Smooth muscle cell (in vitro differentiated cells): ENCODE measurements around the gene AZIN2. TPM values are rescaled to one million over a fixed set of nuclear protein-coding genes. Genes with fewer than 3 reads are reported as not detected.

Experiments used
- DNase-seq: peaks from one replicate; lab custom pipeline; 2025; ENCODE audit not compliant: unreplicated experiment; lab: John Stamatoyannopoulos, UW
- H2AFZ ChIP-seq: fragments of 200-600 bp; sonication (generic); 2 replicates; pipeline ENCODE4 v1.6.0; 2016; ENCODE audit warnings: antibody characterized with exemption, low read depth, mild to moderate bottlenecking
- H3F3A ChIP-seq: fragments of 200-600 bp; sonication (generic); 2 replicates; pipeline ENCODE4 v1.6.0; 2017; ENCODE audit warnings: antibody characterized with exemption, low read depth
- H3K27ac ChIP-seq: fragments of 200-600 bp; sonication (generic); 2 replicates; pipeline ENCODE4 v1.5.1; 2016; ENCODE audit warnings: low read depth, mild to moderate bottlenecking
- H3K27me3 ChIP-seq: fragments of 200-600 bp; sonication (generic); 2 replicates; pipeline ENCODE4 v1.6.1; 2016; ENCODE audit warnings: low read depth, mild to moderate bottlenecking
- H3K36me3 ChIP-seq: fragments of 200-600 bp; sonication (generic); 2 replicates; pipeline ENCODE4 v1.5.1; 2016; ENCODE audit warnings: low read depth
- H3K4me1 ChIP-seq: fragments of 200-600 bp; sonication (generic); 2 replicates; pipeline ENCODE4 v1.5.1; 2016; ENCODE audit warnings: low read depth
- H3K4me2 ChIP-seq: fragments of 200-600 bp; sonication (generic); 2 replicates; pipeline ENCODE4 v1.6.0; 2016; ENCODE audit warnings: mild to moderate bottlenecking
- H3K4me3 ChIP-seq: fragments of 200-600 bp; sonication (generic); 2 replicates; pipeline ENCODE4 v1.5.1; 2016; ENCODE audit warnings: mild to moderate bottlenecking
- H3K79me2 ChIP-seq: fragments of 200-600 bp; sonication (generic); 2 replicates; pipeline ENCODE4 v1.6.0; 2016; ENCODE audit warnings: low read depth, mild to moderate bottlenecking
- H3K9ac ChIP-seq: fragments of 200-600 bp; sonication (generic); 2 replicates; pipeline ENCODE4 v1.6.0; 2016; ENCODE audit warnings: low read depth
- H3K9me3 ChIP-seq: fragments of 200-600 bp; sonication (generic); replicated peaks from 2 replicates; pipeline ENCODE4 v1.5.1; 2016; ENCODE audit warnings: low read depth
- H4K20me1 ChIP-seq: fragments of 200-600 bp; sonication (generic); 2 replicates; pipeline ENCODE4 v1.6.0; 2016; ENCODE audit warnings: low read depth
- CTCF ChIP-seq: fragments of 200-600 bp; sonication (generic); IDR thresholded peaks from 2 replicates; pipeline ENCODE4 v1.5.1; 2017; ENCODE audit warnings: borderline replicate concordance, mild to moderate bottlenecking, antibody characterized with exemption; ENCODE audit not compliant: insufficient read depth, poor library complexity, severe bottlenecking
- WGBS: methylation state at CpG from one replicate; pipeline ENCODE4 v1.1.7; 2016; ENCODE audit warnings: low lambda C conversion rate; 5-methylcytosine and 5-hydroxymethylcytosine counted together
- polyA plus RNA-seq: library from polyadenylated mRNA; unstranded; fragments of >200 nt; fragmentation: Nextera tagmentation; extraction: Ambion mirVana; gene quantifications from 2 replicates; pipeline ENCODE4 v1.2.1, GENCODE V29; 2016
- total RNA-seq: library from RNA; depleted of rRNA; stranded (reverse); fragments of >200 nt; gene quantifications from 2 replicates; pipeline ENCODE4 v1.2.3, GENCODE V29; 2014

Gene AZIN2
- total and polyA plus RNA-seq, 2 experiments from 2014 or later = 7.9 to 33.5 TPM

GRCh38 chr1:33055210-33056008, 25.5 kb upstream of the AZIN2 start:
- no peak overlapping the region for H3K9ac ChIP-seq
- no peaks in the 10 kb centered on the region for H3K79me2 ChIP-seq
- no peak overlapping the region for H3K4me2 ChIP-seq
- peak; percentile 64 for TF ChIP-seq CTCF
- H3K4me3 ChIP-seq = no peak overlapping the region
- no peaks in the 10 kb centered on the region for H3K9me3 ChIP-seq
- no peak overlapping the region for H3K27ac ChIP-seq
- DNase-seq = no peak
- H3K36me3 ChIP-seq = no peaks in the 10 kb centered on the region
- no peak overlapping the region for H2AFZ ChIP-seq
- WGBS = 61% methylated on average over 12 of the region's 12 CpGs
- H3K27me3 ChIP-seq = no peaks in the 10 kb centered on the region
- no peaks in the 10 kb centered on the region for H4K20me1 ChIP-seq
- no peaks in the 10 kb centered on the region for H3F3A ChIP-seq
- no peaks in the 10 kb centered on the region for H3K4me1 ChIP-seq

GRCh38 chr1:33056426-33056825, 24.5 kb upstream of the AZIN2 start:
- H3K4me2 ChIP-seq = no peak overlapping the region
- WGBS = 94% methylated on average over 3 of the region's 3 CpGs

GRCh38 chr1:33057095-33057494, 23.9 kb upstream of the AZIN2 start:
- no peak overlapping the region for H3K27ac ChIP-seq
- no peak for TF ChIP-seq CTCF
- 85% methylated on average over 2 of the region's 2 CpGs for WGBS
- no peaks in the 10 kb centered on the region for H3K27me3 ChIP-seq
- H3K4me2 ChIP-seq = no peak overlapping the region
- H3K79me2 ChIP-seq = no peaks in the 10 kb centered on the region
- DNase-seq = no peak
- H3K36me3 ChIP-seq = no peaks in the 10 kb centered on the region
- H2AFZ ChIP-seq = no peak overlapping the region
- H3K9me3 ChIP-seq = no peaks in the 10 kb centered on the region
- H3K4me3 ChIP-seq = no peak overlapping the region
- H4K20me1 ChIP-seq = no peaks in the 10 kb centered on the region
- no peak overlapping the region for H3K9ac ChIP-seq
- no peaks in the 10 kb centered on the region for H3F3A ChIP-seq
- H3K4me1 ChIP-seq = no peaks in the 10 kb centered on the region

More at GRCh38 chr1:33056426-33056825, 24.5 kb upstream of the AZIN2 start:
- H4K20me1 ChIP-seq = no peaks in the 10 kb centered on the region
- no peaks in the 10 kb centered on the region for H3K79me2 ChIP-seq
- H3F3A ChIP-seq = no peaks in the 10 kb centered on the region
- H3K9ac ChIP-seq = no peak overlapping the region
- H3K27me3 ChIP-seq = no peaks in the 10 kb centered on the region
- DNase-seq = no peak
- no peak for TF ChIP-seq CTCF
- no peaks in the 10 kb centered on the region for H3K4me1 ChIP-seq
- H3K36me3 ChIP-seq = no peaks in the 10 kb centered on the region
- H2AFZ ChIP-seq = no peak overlapping the region
- no peak overlapping the region for H3K27ac ChIP-seq
- no peaks in the 10 kb centered on the region for H3K9me3 ChIP-seq
- H3K4me3 ChIP-seq = no peak overlapping the region
